GM10266 (cell line): ENCODE data around the gene ITGA5.

Source experiments
- DNase-seq: peaks from one replicate; pipeline ENCODE4 v3.0.0; 2012; ENCODE audit errors: extremely low spot score
- TF ChIP-seq, protein P1 (sequence below): IDR thresholded peaks from 2 replicates; pipeline ENCODE4 v1.5.1; 2012; ENCODE audit warnings: mild to moderate bottlenecking, low read depth; ENCODE audit not compliant: control insufficient read depth, insufficient read depth; ENCODE audit errors: missing control alignments

Gene ITGA5

DNA sequence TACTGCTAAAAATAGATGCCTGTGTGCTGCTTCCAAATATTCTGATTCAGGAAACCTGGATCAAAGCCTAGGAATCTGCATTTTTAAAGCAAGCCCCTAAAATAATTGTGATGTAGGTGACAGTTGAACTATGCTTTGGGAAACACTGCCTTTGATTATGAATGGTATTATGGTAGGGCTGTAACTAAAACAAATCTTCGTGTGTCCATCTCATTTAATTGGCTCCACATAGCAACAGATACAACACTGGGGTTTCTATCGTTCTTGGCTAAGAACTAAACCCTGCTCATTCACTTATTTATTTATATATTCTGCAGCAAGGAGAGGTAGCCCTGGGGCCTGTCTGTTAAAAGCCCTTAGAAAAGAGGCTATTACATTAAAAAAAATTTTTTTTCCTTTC lies 23.0 kb upstream of the ITGA5 start:
- no peak for DNase-seq
- TF ChIP-seq, protein P1, sequence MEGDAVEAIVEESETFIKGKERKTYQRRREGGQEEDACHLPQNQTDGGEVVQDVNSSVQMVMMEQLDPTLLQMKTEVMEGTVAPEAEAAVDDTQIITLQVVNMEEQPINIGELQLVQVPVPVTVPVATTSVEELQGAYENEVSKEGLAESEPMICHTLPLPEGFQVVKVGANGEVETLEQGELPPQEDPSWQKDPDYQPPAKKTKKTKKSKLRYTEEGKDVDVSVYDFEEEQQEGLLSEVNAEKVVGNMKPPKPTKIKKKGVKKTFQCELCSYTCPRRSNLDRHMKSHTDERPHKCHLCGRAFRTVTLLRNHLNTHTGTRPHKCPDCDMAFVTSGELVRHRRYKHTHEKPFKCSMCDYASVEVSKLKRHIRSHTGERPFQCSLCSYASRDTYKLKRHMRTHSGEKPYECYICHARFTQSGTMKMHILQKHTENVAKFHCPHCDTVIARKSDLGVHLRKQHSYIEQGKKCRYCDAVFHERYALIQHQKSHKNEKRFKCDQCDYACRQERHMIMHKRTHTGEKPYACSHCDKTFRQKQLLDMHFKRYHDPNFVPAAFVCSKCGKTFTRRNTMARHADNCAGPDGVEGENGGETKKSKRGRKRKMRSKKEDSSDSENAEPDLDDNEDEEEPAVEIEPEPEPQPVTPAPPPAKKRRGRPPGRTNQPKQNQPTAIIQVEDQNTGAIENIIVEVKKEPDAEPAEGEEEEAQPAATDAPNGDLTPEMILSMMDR, result no peak

DNA sequence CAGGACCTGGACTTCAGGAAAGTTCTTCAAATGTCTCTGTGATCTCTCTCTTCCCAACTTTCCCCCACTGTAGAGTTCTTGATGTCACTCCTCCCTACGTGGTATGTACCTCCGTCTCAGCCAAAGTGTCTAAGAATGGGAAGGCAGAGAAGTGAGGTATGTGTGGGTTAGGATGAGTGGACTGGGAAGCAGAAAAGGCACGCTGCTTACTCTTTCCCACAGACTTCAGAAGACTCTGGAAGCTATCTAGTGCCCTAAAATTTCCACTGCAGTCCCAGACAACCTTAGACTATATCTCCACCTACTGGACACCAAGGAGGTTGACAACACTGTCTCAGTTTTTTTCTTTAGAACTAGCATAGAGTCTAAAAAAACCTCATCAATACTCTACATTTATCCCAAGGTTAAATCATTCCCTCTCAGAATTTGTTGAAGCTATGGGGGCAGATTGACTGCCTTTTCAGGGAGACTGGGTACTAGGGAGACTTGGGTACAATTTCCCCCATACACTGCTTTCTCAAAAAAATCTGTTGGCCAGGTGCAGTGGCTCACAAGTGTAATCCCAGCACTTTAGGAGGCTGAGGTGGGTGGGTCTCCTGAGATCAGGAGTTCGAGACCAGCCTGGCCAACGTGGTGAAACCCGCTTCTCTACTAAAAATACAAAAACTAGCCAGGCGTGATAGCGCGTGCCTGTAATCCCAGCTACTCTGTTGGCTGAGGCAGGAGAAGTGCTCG lies 20.6 kb upstream of the ITGA5 start:
- TF ChIP-seq, protein P1, result peak; percentile 72
- DNase-seq, result peak; percentile 64

DNA sequence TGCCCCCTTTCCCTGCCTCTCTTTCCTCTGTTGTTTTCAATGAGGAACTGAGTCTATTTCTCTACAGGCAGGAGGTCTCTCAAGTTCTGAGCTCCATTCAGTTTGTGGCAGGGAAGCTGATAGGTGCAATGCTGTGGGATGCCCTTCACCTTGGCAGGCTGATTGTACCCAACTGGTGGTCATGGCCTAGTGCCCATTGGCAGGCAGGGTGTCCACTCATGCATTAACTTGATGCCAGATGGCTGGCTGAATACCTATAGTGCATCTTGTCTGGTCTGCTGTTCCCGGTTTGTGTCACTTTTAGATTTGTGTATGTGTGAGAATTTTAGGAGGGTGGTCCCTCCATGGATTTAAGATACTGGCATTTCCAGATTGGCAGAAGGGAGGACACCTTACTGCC lies 20.0 kb upstream of the ITGA5 start:
- DNase-seq, result no peak
- TF ChIP-seq, protein P1, result no peak

DNA sequence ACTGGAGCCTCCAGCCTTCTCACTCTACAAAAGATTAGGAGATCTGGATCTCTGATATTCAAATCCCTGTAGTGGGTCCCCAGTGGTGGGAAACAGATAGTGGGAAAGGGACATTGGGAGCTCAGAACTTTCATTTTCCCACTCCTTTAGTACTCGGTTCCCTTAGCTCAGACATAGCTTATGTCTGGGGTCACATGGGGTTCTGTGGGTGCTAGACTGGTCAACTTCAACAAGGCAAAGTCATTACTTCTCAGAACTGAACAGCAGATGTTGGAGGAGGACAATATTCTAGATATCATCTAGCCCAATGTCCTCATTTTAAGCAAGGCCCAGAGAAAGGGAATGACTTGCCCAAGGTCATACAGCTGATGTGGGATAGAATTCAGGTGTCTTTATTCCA lies 19.5 kb upstream of the ITGA5 start:
- no peak for DNase-seq

DNA sequence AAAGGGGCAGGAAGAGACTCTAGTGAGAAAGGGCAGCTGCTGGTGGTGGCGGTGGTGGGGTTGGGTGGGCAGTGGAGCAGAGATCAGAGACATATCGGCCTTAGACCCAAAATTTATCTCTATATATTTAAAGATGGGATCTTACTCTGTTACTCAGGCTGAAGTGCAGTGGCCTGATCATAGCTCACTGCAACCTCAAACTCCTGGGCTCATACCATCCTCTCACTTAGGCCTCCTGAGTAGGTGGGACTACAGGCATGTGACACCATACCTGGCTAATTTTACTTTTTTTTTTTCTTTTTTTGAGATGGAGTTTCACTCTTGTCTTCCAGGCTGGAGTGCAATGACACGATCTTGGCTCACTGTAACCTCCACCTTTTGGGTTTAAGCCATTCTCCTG lies 18.6 kb upstream of the ITGA5 start:
- TF ChIP-seq, protein P1, result no peak
- DNase-seq, result no peak

More for the DNA sequence above, 19.5 kb upstream of the ITGA5 start:
- TF ChIP-seq, protein P1, result no peak

DNA sequence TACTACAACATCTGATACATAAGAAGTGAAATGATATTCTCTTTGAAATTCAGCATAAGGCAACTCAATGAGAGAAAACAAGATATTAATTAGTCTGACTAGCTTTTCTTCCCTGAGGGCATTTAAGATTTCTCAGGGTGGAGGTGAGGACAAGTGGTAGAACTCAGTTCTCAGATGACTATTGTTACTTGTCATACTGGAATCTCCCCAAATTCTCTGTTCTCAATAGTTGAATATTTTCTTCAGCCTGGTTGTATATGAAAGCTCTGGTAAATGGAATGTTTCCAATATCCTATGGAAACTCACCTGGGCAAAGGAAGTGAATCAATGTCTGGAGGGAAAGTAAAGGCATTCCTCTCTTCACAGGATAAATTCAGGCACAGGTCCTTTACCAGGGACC lies 18.2 kb upstream of the ITGA5 start:
- DNase-seq, result no peak

DNA sequence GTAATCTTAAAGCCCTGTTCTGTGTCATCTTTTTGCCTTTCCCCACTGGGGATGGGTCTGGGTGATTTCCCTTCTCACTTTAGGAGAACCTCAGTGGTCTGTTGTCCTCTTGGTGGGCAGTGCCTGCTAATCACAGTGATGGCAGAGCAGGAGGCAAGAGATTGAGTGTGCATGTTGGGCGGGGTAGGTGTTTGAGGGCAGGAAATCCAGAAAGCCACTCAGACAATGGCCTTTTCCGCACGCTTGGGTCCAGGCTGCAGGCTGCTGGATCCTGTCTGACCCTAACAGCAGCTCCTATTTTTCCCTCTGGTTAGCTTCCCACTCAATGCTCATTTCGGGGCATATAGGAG lies 13.7 kb upstream of the ITGA5 start:
- TF ChIP-seq, protein P1, result no peak
- DNase-seq, result no peak

More for the DNA sequence above, 18.2 kb upstream of the ITGA5 start:
- TF ChIP-seq, protein P1, result no peak
